SK-N-SH (cell line): ENCODE data around the gene LDB2. TPM values are rescaled to one million over a fixed set of nuclear protein-coding genes. Genes with fewer than 3 reads are reported as not detected.

ENCODE experiments used
- CTCF ChIA-PET: fragments of 300-600, 350-600 bp; formaldehyde crosslinking; extraction: SDS; loops from one replicate; lab custom pipeline; 2021; lab: Yijun Ruan, JAX
- POLR2A ChIA-PET: fragments of 350-600 bp; sonication (Branson Sonifier 250); formaldehyde crosslinking; extraction: SDS; loops from one replicate; lab custom pipeline; 2020; ENCODE audit warnings: antibody characterized with exemption, inconsistent platforms; lab: Yijun Ruan, JAX
- DNase-seq: peaks from one replicate; pipeline ENCODE4 v3.0.0; 2012
- H2AFZ ChIP-seq: fragments of 200-600 bp; sonication (generic); 2 replicates; pipeline ENCODE4 v1.8.1; 2016; ENCODE audit warnings: antibody characterized with exemption, mild to moderate bottlenecking, low read depth
- H3F3A ChIP-seq: fragments of 200-600 bp; sonication (generic); replicated peaks from 2 replicates; pipeline ENCODE3; 2016; ENCODE audit warnings: antibody characterized with exemption, mild to moderate bottlenecking; ENCODE audit not compliant: insufficient read depth
- H3K27ac ChIP-seq, 2 experiments: fragments of 200-500 bp in 1 of 2; fragments of 200-600 bp in 1 of 2; sonication (Bioruptor generic) in 1 of 2; sonication (generic), shearing (Covaris generic) in 1 of 2; 2 replicates each; pipeline versions ENCODE4 v1.5.1 to v1.6.1; 2014 to 2016; ENCODE audit warnings: low read depth in 2 of 2, inconsistent platforms in 1 of 2, low read length in 1 of 2, mild to moderate bottlenecking in 1 of 2, mixed read lengths in 1 of 2
- H3K27me3 ChIP-seq: fragments of 200-600 bp; sonication (generic), shearing (Covaris generic); 2 replicates; pipeline ENCODE4 v1.6.1; 2016; ENCODE audit warnings: mixed run types; ENCODE audit not compliant: insufficient read depth
- H3K36me3 ChIP-seq, 2 experiments: fragments of 200-500 bp in 1 of 2; fragments of 200-600 bp in 1 of 2; sonication (Bioruptor generic) in 1 of 2; sonication (generic) in 1 of 2; replicated peaks in 1 of 2; 2 replicates each; pipeline versions ENCODE3 to v1.5.1; 2014 to 2016; ENCODE audit warnings: low read length in 1 of 2, mild to moderate bottlenecking in 1 of 2; ENCODE audit not compliant: insufficient read depth in 2 of 2, control insufficient read depth in 1 of 2
- H3K4me1 ChIP-seq, 2 experiments: fragments of 200-500 bp in 1 of 2; fragments of 200-600 bp in 1 of 2; sonication (Bioruptor generic) in 1 of 2; sonication (generic), shearing (Covaris generic) in 1 of 2; 2 replicates each; pipeline versions ENCODE4 v1.5.1 to v1.6.1; 2014 to 2016; ENCODE audit warnings: low read depth in 1 of 2, low read length in 1 of 2, mixed run types in 1 of 2; ENCODE audit not compliant: insufficient read depth in 2 of 2, control insufficient read depth in 1 of 2
- H3K4me2 ChIP-seq: fragments of 200-600 bp; sonication (generic), shearing (Covaris generic); 2 replicates; pipeline ENCODE4 v1.6.1; 2017; ENCODE audit warnings: mixed run types
- H3K4me3 ChIP-seq, 2 experiments: fragments of 200-500 bp in 1 of 2; fragments of 200-600 bp in 1 of 2; sonication (Bioruptor generic) in 1 of 2; sonication (generic), shearing (Covaris generic) in 1 of 2; 2 replicates each; pipeline versions ENCODE4 v1.5.1 to v1.8.1; 2014 to 2016; ENCODE audit warnings: low read depth in 2 of 2, inconsistent platforms in 1 of 2, low read length in 1 of 2, mild to moderate bottlenecking in 1 of 2, mixed read lengths in 1 of 2, moderate library complexity in 1 of 2
- H3K79me2 ChIP-seq: fragments of 200-600 bp; sonication (generic); 2 replicates; pipeline ENCODE4 v1.8.1; 2017; ENCODE audit warnings: mild to moderate bottlenecking; ENCODE audit not compliant: insufficient read depth
- H3K9ac ChIP-seq: fragments of 200-600 bp; sonication (generic); 2 replicates; pipeline ENCODE4 v1.6.1; 2017; ENCODE audit warnings: mixed run types
- H3K9me2 ChIP-seq: fragments of 200-600 bp; sonication (generic); 2 replicates; pipeline ENCODE4 v1.6.1; 2017; ENCODE audit warnings: mixed run types
- H3K9me3 ChIP-seq: fragments of 200-600 bp; sonication (generic); 2 replicates; pipeline ENCODE4 v1.6.1; 2017; ENCODE audit warnings: mixed run types, mild to moderate bottlenecking, moderate library complexity
- H4K20me1 ChIP-seq: fragments of 200-600 bp; sonication (generic); 2 replicates; pipeline ENCODE4 v1.6.1; 2017; ENCODE audit warnings: mild to moderate bottlenecking, mixed run types; ENCODE audit not compliant: insufficient read depth
- CHD2 ChIP-seq: fragments of 150-350 bp; IDR thresholded peaks from 2 replicates; pipeline ENCODE4 v1.6.1; 2018; ENCODE audit warnings: low read length; ENCODE audit not compliant: partially characterized antibody
- EP300 ChIP-seq, 2 experiments: IDR thresholded peaks; 2 replicates each; pipeline versions ENCODE4 v1.4.0 to v1.6.1; 2012; ENCODE audit warnings: borderline replicate concordance in 1 of 2, low read depth in 1 of 2, low read length in 1 of 2
- JUND ChIP-seq: IDR thresholded peaks from 2 replicates; pipeline ENCODE4 v1.4.0; 2012
- MXI1 ChIP-seq: IDR thresholded peaks from 2 replicates; pipeline ENCODE4 v1.6.1; 2012; ENCODE audit warnings: mild to moderate bottlenecking, low read depth, low read length, improper control_type of control experiment
- TCF12 ChIP-seq: IDR thresholded peaks from 2 replicates; pipeline ENCODE4 v1.4.0; 2012
- WGBS: methylation state at CpG from one replicate; pipeline ENCODE4 v1.1.6; 2017; ENCODE audit warnings: low lambda C conversion rate; 5-methylcytosine and 5-hydroxymethylcytosine counted together
- polyA plus RNA-seq, 3 experiments: library from polyadenylated mRNA; depleted of rRNA; stranded (reverse); fragments of >200 nt; gene quantifications; 2 replicates each; pipeline ENCODE4 v1.2.3, GENCODE V29; 2012
- TF ChIP-seq, protein P1 (sequence below): fragments of 150-350 bp; IDR thresholded peaks from 2 replicates; pipeline ENCODE4 v1.6.1; 2016; ENCODE audit warnings: mild to moderate bottlenecking, low read depth, low read length
- TF ChIP-seq, protein P2 (sequence below): IDR thresholded peaks from 2 replicates; pipeline ENCODE4 v1.4.0; 2012; ENCODE audit warnings: low read depth, borderline replicate concordance
- TF ChIP-seq, protein P3 (sequence below): IDR thresholded peaks from 2 replicates; pipeline ENCODE4 v1.6.1; 2012; ENCODE audit warnings: mild to moderate bottlenecking, low read depth, low read length, moderate library complexity
- TF ChIP-seq, protein P4 (sequence below): IDR thresholded peaks from 2 replicates; pipeline ENCODE4 v1.4.0; 2012; ENCODE audit warnings: low read depth, borderline replicate concordance

LDB2 gene
- polyA plus RNA-seq, 1 of the 3 experiments (the other 2 are of a cell fraction): 11.0 TPM

DNA sequence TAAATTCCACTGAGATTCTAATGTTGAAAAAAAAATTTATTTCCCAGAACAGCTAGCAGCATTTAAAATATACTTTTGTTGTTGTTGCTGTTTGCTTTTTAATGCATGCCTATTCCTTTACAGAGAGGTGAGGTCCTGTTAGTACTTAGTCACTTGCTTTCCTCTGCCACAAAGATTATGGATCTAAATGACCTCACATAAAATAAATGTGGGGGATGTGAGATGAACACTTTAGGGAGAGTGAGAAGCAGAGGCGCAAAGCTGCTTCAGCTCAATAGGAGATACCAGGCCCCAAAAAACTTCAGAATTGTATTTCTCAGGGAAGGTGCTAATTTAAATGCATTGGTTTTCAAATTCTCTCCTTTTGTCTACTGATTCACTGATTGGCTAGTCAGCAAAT, 4.0 kb downstream of the LDB2 start:
- ChIA-PET POLR2A (no interaction called here), CTCF (interaction anchor here (1.0 to 1.9 kb wide), 2 partner anchors 26 to 430 kb away, joined by 3 to 5 read pairs; no protein-coding TSS in a partner anchor)
- Histone ChIP-seq H3K9me3 (no peaks in the 10 kb centered on the region), H2AFZ (peak overlapping the region; percentile 71; the same call in 1 of the 2 replicates), H3K79me2 (peaks cover 85% of the 10 kb centered on the region), H3K36me3 (peaks cover 0 to 3% of the 10 kb centered on the region in 2 experiments), H4K20me1 (no peaks in the 10 kb centered on the region), H3K9ac (peak overlapping the region; percentile 33; the same call in 1 of the 2 replicates), H3K9me2 (no peaks in the 10 kb centered on the region), H3K4me3 (0 out of 4 replicates have a peak overlapping the region, but pooled peaks of 1 of the 2 experiments have one; percentile 9), H3K4me2 (peak overlapping the region; percentile 81; the same call in 1 of the 2 replicates), H3F3A (peaks cover 15% of the 10 kb centered on the region), H3K27me3 (no peaks in the 10 kb centered on the region), H3K27ac (peak overlapping the region in 1 of 2 experiments; percentile 70; a peak in 2 of 4 replicates), H3K4me1 (peaks cover 5 to 40% of the 10 kb centered on the region in 2 experiments; a peak in 3 of 4 replicates)
- DNase-seq: no peak
- 54% methylated on average over 1 of the region's 1 CpG for WGBS
- no peak for TF ChIP-seq MXI1
- 0 out of 2 replicates have a peak, but pooled peaks have one; percentile 20 for TF ChIP-seq TCF12

DNA sequence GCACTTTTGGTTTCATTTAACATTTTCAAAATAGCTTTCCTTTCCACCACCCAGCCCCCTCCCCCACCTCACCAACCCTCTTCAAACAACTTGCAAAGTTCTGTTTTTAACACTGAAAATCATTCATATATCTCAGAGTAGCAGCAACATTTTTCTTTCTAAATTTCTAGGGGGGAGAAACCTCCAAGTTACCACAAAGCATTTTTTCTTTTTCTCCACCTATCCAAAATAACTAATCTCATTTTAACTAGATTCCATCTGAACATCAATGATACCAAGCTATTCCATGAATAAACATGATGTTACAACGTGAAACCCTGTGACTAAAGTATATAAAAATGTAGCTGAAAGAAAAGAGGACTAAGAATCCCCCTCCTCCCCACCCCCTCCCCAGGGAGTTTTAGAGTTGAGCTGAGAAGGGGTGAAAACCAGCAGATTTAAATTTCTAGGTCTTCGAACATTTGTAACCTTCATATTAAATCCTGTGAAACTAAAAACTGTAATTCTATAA, 5.2 kb downstream of the LDB2 start:
- CTCF ChIA-PET: interaction anchor here (1.9 kb wide), 1 partner anchor 431 kb away, joined by 5 read pairs; no protein-coding TSS in a partner anchor
- Histone ChIP-seq H3K9me2 (no peaks in the 10 kb centered on the region), H3K27ac (peak overlapping the region; percentile 47 to 70; a peak in 3 of 4 replicates), H3K27me3 (no peaks in the 10 kb centered on the region), H3F3A (peaks cover 15% of the 10 kb centered on the region), H3K4me2 (peak overlapping the region; percentile 81), H3K79me2 (peaks cover 92% of the 10 kb centered on the region), H2AFZ (peak overlapping the region; percentile 71), H3K36me3 (peaks cover 0 to 7% of the 10 kb centered on the region in 2 experiments), H3K9me3 (no peaks in the 10 kb centered on the region), H3K4me1 (peaks cover under 1 to 35% of the 10 kb centered on the region in 2 experiments; a peak in 2 of 4 replicates), H3K9ac (peak overlapping the region; percentile 33; the same call in 1 of the 2 replicates), H4K20me1 (no peaks in the 10 kb centered on the region), H3K4me3 (no peak overlapping the region; a peak in 1 of 4 replicates)
- WGBS: 37% methylated on average over 2 of the region's 2 CpGs
- POLR2A ChIA-PET: no interaction called here
- DNase-seq: no peak
- TF ChIP-seq, protein P1, sequence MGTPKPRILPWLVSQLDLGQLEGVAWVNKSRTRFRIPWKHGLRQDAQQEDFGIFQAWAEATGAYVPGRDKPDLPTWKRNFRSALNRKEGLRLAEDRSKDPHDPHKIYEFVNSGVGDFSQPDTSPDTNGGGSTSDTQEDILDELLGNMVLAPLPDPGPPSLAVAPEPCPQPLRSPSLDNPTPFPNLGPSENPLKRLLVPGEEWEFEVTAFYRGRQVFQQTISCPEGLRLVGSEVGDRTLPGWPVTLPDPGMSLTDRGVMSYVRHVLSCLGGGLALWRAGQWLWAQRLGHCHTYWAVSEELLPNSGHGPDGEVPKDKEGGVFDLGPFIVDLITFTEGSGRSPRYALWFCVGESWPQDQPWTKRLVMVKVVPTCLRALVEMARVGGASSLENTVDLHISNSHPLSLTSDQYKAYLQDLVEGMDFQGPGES: no peak
- 0 out of 4 replicates have a peak, but pooled peaks of 1 of the 2 experiments have one; percentile 7 for TF ChIP-seq EP300 (IDR thresholded peaks at IDR 0.05; ENCODE audit: borderline replicate concordance in 1 of 2, low read depth in 1 of 2, low read length in 1 of 2)

DNA sequence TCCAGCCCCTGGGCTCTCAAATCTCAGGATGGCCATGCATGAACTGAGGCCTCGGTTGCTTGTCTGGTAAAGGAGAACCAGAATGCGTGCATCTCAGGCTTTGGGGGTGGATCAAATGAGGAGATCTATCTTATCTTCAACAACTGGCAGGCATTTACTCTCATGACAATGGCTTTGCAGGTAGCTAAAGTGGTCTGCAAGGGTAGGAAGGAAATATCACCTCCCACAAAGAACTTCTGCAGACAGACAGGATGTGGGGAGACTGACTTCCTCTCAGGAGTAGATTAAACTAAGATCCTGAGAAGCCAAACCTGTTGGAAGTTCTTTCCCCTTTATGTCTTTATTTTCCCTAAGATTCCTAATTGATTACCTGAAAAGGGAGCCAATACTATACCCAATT, 7.8 kb downstream of the LDB2 start:
- Histone ChIP-seq H4K20me1 (no peaks in the 10 kb centered on the region), H3K27me3 (no peaks in the 10 kb centered on the region), H3K79me2 (peaks cover 84% of the 10 kb centered on the region), H3K9me2 (no peaks in the 10 kb centered on the region), H3K9me3 (no peaks in the 10 kb centered on the region), H3K36me3 (peaks cover 0 to 16% of the 10 kb centered on the region in 2 experiments), H3K27ac (no peak overlapping the region), H3K4me3 (no peak overlapping the region), H3K4me2 (no peak overlapping the region), H2AFZ (no peak overlapping the region), H3F3A (peaks cover 19% of the 10 kb centered on the region), H3K9ac (no peak overlapping the region), H3K4me1 (peaks cover 0 to 35% of the 10 kb centered on the region in 2 experiments; a peak in 1 of 4 replicates)
- WGBS: 74% methylated on average over 2 of the region's 2 CpGs
- POLR2A ChIA-PET: no interaction called here
- CTCF ChIA-PET: interaction anchor here (1.5 kb wide), 1 partner anchor 457 kb away, joined by 3 read pairs; no protein-coding TSS in a partner anchor
- DNase-seq: no peak
- TF ChIP-seq, protein P2, sequence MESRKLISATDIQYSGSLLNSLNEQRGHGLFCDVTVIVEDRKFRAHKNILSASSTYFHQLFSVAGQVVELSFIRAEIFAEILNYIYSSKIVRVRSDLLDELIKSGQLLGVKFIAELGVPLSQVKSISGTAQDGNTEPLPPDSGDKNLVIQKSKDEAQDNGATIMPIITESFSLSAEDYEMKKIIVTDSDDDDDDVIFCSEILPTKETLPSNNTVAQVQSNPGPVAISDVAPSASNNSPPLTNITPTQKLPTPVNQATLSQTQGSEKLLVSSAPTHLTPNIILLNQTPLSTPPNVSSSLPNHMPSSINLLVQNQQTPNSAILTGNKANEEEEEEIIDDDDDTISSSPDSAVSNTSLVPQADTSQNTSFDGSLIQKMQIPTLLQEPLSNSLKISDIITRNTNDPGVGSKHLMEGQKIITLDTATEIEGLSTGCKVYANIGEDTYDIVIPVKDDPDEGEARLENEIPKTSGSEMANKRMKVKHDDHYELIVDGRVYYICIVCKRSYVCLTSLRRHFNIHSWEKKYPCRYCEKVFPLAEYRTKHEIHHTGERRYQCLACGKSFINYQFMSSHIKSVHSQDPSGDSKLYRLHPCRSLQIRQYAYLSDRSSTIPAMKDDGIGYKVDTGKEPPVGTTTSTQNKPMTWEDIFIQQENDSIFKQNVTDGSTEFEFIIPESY: no peak
- TF ChIP-seq CHD2 (no peak), JUND (no peak)
- TF ChIP-seq, protein P1: no peak
- TF ChIP-seq, protein P3, sequence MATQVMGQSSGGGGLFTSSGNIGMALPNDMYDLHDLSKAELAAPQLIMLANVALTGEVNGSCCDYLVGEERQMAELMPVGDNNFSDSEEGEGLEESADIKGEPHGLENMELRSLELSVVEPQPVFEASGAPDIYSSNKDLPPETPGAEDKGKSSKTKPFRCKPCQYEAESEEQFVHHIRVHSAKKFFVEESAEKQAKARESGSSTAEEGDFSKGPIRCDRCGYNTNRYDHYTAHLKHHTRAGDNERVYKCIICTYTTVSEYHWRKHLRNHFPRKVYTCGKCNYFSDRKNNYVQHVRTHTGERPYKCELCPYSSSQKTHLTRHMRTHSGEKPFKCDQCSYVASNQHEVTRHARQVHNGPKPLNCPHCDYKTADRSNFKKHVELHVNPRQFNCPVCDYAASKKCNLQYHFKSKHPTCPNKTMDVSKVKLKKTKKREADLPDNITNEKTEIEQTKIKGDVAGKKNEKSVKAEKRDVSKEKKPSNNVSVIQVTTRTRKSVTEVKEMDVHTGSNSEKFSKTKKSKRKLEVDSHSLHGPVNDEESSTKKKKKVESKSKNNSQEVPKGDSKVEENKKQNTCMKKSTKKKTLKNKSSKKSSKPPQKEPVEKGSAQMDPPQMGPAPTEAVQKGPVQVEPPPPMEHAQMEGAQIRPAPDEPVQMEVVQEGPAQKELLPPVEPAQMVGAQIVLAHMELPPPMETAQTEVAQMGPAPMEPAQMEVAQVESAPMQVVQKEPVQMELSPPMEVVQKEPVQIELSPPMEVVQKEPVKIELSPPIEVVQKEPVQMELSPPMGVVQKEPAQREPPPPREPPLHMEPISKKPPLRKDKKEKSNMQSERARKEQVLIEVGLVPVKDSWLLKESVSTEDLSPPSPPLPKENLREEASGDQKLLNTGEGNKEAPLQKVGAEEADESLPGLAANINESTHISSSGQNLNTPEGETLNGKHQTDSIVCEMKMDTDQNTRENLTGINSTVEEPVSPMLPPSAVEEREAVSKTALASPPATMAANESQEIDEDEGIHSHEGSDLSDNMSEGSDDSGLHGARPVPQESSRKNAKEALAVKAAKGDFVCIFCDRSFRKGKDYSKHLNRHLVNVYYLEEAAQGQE: no peak
- TF ChIP-seq, protein P4, sequence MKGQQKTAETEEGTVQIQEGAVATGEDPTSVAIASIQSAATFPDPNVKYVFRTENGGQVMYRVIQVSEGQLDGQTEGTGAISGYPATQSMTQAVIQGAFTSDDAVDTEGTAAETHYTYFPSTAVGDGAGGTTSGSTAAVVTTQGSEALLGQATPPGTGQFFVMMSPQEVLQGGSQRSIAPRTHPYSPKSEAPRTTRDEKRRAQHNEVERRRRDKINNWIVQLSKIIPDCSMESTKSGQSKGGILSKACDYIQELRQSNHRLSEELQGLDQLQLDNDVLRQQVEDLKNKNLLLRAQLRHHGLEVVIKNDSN: no peak
